B cell (primary cell): ENCODE data around the gene RCVRN. TPM values are rescaled to one million over a fixed set of nuclear protein-coding genes. Genes with fewer than 3 reads are reported as not detected.
"Not testable (repeated sequence)": the region's sequence is repeated elsewhere in the genome, so short reads cannot be mapped to it uniquely, and the experiment has no call there.

Experiments
- ATAC-seq: fragments of 200-7000 bp; cut with Tn5 transposase; one replicate; pipeline ENCODE4 v1.10.0; 2021; ENCODE audit warnings: low read depth, mild to moderate bottlenecking, moderate number of reproducible peaks, moderate library complexity
- CTCF ChIA-PET: fragments of 350-600 bp; sonication (Branson Sonifier 250); formaldehyde crosslinking; loops from one replicate; lab custom pipeline; 2021; ENCODE audit warnings: antibody characterized with exemption, inconsistent platforms; lab: Charles Lee
- POLR2A ChIA-PET: fragments of 350-600 bp; sonication (Branson Sonifier 250); formaldehyde crosslinking; loops from one replicate; lab custom pipeline; 2021; ENCODE audit warnings: antibody characterized with exemption; lab: Charles Lee
- DNase-seq: peaks from one replicate; pipeline ENCODE4 v3.0.0; 2013
- H2AFZ ChIP-seq: 2 replicates; pipeline ENCODE4 v1.6.1; 2012; ENCODE audit warnings: mild to moderate bottlenecking, low read depth, low read length; ENCODE audit not compliant: insufficient read depth, poor library complexity, severe bottlenecking
- H3K27ac ChIP-seq, 2 donors: 1 replicate in 1 of 2; 2 replicates in 1 of 2; pipeline ENCODE4 v1.5.1; 2012 to 2013; ENCODE audit warnings: low read length in 2 of 2, mild to moderate bottlenecking in 2 of 2, moderate library complexity in 1 of 2
- H3K27me3 ChIP-seq, 4 experiments: fragments of 200-600 bp in 1 of 4; sonication (generic) in 1 of 4; replicated peaks in 1 of 4; 1 replicate in 2 of 4; 2 replicates in 2 of 4; pipeline versions ENCODE4 v1.6.1 to v1.7.0; 2013 to 2016; ENCODE audit warnings: low read length in 3 of 4, mild to moderate bottlenecking in 2 of 4, mixed read lengths in 1 of 4, moderate library complexity in 1 of 4; ENCODE audit not compliant: insufficient read depth in 4 of 4, control insufficient read depth in 3 of 4; ENCODE audit errors: control extremely low read depth in 1 of 4
- H3K36me3 ChIP-seq, 2 experiments: replicated peaks in 1 of 2; 1 replicate in 1 of 2; 2 replicates in 1 of 2; pipeline versions ENCODE4 v1.6.1 to v1.7.1; 2013; ENCODE audit warnings: low read length in 1 of 2; ENCODE audit not compliant: insufficient read depth in 2 of 2, control insufficient read depth in 1 of 2; ENCODE audit errors: control extremely low read depth in 1 of 2, extremely low read depth in 1 of 2
- H3K4me1 ChIP-seq, 2 donors: fragments of 200-600 bp in 1 of 2; sonication (generic) in 1 of 2; 1 replicate in 1 of 2; 2 replicates in 1 of 2; pipeline versions ENCODE4 v1.5.1 to v1.6.1; 2013 to 2017; ENCODE audit warnings: low read length in 2 of 2; ENCODE audit not compliant: control insufficient read depth in 2 of 2, insufficient read depth in 2 of 2
- H3K4me2 ChIP-seq: replicated peaks from 2 replicates; pipeline ENCODE3; 2012; ENCODE audit warnings: mild to moderate bottlenecking, low read depth, low read length; ENCODE audit not compliant: poor library complexity, severe bottlenecking
- H3K4me3 ChIP-seq, 5 experiments: fragments of 200-600 bp in 1 of 5; sonication (generic) in 1 of 5; 1 replicate in 3 of 5; 2 replicates in 2 of 5; pipeline versions ENCODE4 v1.5.1 to v1.7.0; 2011 to 2016; ENCODE audit warnings: low read length in 4 of 5, mild to moderate bottlenecking in 4 of 5, low read depth in 2 of 5, control low read depth in 1 of 5, moderate library complexity in 1 of 5; ENCODE audit not compliant: insufficient read depth in 1 of 5; ENCODE audit errors: control extremely low read depth in 1 of 5, extremely low read depth in 1 of 5
- H3K79me2 ChIP-seq: fragments of 200-600 bp; sonication (generic); one replicate; pipeline ENCODE4 v1.6.0; 2016; ENCODE audit warnings: low read length; ENCODE audit not compliant: control insufficient read depth, insufficient read depth
- H3K9ac ChIP-seq: fragments of 200-600 bp; sonication (generic); 2 replicates; pipeline ENCODE4 v1.6.1; 2017; ENCODE audit warnings: mild to moderate bottlenecking, low read length, moderate library complexity
- H3K9me3 ChIP-seq, 3 donors: one replicate each; pipeline versions ENCODE4 v1.6.1 to v1.7.1; 2013; ENCODE audit warnings: low read length in 2 of 3; ENCODE audit not compliant: control insufficient read depth in 2 of 3, insufficient read depth in 1 of 3; ENCODE audit errors: control extremely low read depth in 1 of 3
- H4K20me1 ChIP-seq: 2 replicates; pipeline ENCODE4 v1.6.0; 2012; ENCODE audit warnings: mild to moderate bottlenecking, low read length; ENCODE audit not compliant: insufficient read depth, control insufficient read depth, poor library complexity, severe bottlenecking
- H3K27ac Mint-ChIP-seq: one replicate; pipeline ENCODE4 v1.8.0; 2021; ENCODE audit warnings: mixed read lengths
- H3K27me3 Mint-ChIP-seq: one replicate; pipeline ENCODE4 v1.8.0; 2021; ENCODE audit warnings: mixed read lengths
- H3K4me1 Mint-ChIP-seq: one replicate; pipeline ENCODE4 v1.8.0; 2021; ENCODE audit warnings: mixed read lengths
- H3K4me3 Mint-ChIP-seq: one replicate; pipeline ENCODE4 v1.8.0; 2021; ENCODE audit warnings: mixed read lengths
- H3K9me3 Mint-ChIP-seq: one replicate; pipeline ENCODE4 v1.8.0; 2022; ENCODE audit warnings: mixed read lengths; ENCODE audit not compliant: insufficient read depth
- EZH2 ChIP-seq: IDR thresholded peaks from 2 replicates; pipeline ENCODE4 v1.6.1; 2012; ENCODE audit warnings: borderline replicate concordance, low read depth, mild to moderate bottlenecking, moderate library complexity, low read length; ENCODE audit not compliant: insufficient read depth, poor library complexity, severe bottlenecking
- WGBS: methylation state at CpG from one replicate; pipeline ENCODE4 v1.1.5; 2013; ENCODE audit warnings: missing lambda C conversion rate; ENCODE audit not compliant: insufficient coverage; 5-methylcytosine and 5-hydroxymethylcytosine counted together
- intact Hi-C: fragments of 100-400 bp; cut with micrococcal nuclease; formaldehyde crosslinking; loops from one replicate; pipeline ENCODE4 v1.10.0; 2022
- polyA plus RNA-seq: library from polyadenylated mRNA; depleted of rRNA; stranded (reverse); fragments of >200 nt; gene quantifications from 2 replicates; pipeline ENCODE4 v1.2.3, GENCODE V29; 2012
- total RNA-seq, 2 donors: library from RNA; stranded (reverse); fragments of 120-200 nt in 1 of 2; gene quantifications; 1 replicate in 1 of 2; 2 replicates in 1 of 2; pipeline versions ENCODE4 v1.2.3 to v1.2.4, GENCODE V29; 2013 to 2022
- TF ChIP-seq, protein P1 (sequence below): fragments of 200-600 bp; IDR thresholded peaks from one replicate; pipeline ENCODE4 v1.8.0; 2022; ENCODE audit warnings: antibody characterized with exemption, mild to moderate bottlenecking

RCVRN gene
- total and polyA plus RNA-seq, 2 donors (not counting 1 experiment from before 2014, with no cell fraction given), result 0.16 TPM; not detected in 1

DNA sequence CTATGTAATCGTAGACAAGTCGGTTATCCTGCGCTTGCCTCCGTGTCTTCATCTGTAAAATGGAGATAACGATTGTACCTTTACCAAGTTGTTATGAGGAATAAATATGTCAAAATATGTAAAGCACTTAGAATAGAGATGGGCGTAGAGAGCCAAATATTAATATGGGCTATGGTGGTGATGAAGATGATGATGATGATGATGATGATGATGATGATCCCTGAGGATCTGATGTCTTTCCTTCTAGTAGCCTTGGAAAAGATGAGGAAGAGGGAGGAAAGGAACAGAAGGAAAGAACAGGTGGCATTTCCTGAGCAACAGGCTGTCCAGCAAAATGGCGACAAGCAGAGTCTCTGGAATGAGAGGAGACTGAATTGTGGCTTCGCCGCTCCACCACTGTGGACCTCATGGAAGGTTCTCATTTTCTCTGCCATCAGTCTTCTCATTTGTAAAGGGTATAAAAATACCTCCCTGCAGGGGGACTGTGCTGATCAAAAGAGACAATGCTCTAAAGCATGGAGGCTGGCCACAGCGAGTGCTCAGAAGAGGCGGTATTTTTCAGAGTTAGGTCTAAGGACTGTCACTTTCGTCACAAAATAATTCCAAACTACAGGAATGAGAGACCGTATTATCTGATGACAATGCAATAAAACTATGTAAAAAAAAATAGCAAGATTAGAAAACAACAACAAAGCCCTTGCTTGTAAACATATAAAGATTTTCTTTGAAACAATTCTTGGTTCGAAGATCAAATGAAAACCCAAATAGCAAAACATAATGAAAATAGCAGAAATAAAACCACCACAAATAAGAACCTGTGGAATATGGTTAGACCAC, 17.2 kb upstream of the RCVRN start:
- H3K27me3 ChIP-seq, result no peaks in the 10 kb centered on the region
- H3K36me3 ChIP-seq, result peaks cover 0 to 2% of the 10 kb centered on the region in 2 experiments
- Mint-ChIP-seq H3K4me3 (no peak overlapping the region), H3K27me3 (no peaks in the 10 kb centered on the region), H3K9me3 (no peaks in the 10 kb centered on the region), H3K4me1 (peaks cover 3% of the 10 kb centered on the region), H3K27ac (no peak overlapping the region)
- POLR2A ChIA-PET, result no interaction called here
- intact Hi-C loops, result no loop called here
- no peaks in the 10 kb centered on the region for H4K20me1 ChIP-seq
- TF ChIP-seq EZH2, result no peak
- TF ChIP-seq, protein P1, sequence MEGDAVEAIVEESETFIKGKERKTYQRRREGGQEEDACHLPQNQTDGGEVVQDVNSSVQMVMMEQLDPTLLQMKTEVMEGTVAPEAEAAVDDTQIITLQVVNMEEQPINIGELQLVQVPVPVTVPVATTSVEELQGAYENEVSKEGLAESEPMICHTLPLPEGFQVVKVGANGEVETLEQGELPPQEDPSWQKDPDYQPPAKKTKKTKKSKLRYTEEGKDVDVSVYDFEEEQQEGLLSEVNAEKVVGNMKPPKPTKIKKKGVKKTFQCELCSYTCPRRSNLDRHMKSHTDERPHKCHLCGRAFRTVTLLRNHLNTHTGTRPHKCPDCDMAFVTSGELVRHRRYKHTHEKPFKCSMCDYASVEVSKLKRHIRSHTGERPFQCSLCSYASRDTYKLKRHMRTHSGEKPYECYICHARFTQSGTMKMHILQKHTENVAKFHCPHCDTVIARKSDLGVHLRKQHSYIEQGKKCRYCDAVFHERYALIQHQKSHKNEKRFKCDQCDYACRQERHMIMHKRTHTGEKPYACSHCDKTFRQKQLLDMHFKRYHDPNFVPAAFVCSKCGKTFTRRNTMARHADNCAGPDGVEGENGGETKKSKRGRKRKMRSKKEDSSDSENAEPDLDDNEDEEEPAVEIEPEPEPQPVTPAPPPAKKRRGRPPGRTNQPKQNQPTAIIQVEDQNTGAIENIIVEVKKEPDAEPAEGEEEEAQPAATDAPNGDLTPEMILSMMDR, result no peak
- H3K9me3 ChIP-seq, result no peaks in the 10 kb centered on the region
- no peak overlapping the region for H3K27ac ChIP-seq
- CTCF ChIA-PET, result interaction anchor here (1.1 to 7.0 kb wide), 3 partner anchors 689 to 696 kb away, joined by 3 to 137 read pairs (median 18); no protein-coding TSS in a partner anchor
- no peak overlapping the region for H2AFZ ChIP-seq
- H3K4me3 ChIP-seq, result no peak overlapping the region
- WGBS, result 98% methylated on average over 3 of the region's 14 CpGs
- ATAC-seq, result no peak
- no peaks in the 10 kb centered on the region for H3K4me1 ChIP-seq
- H3K4me2 ChIP-seq, result no peak overlapping the region
- no peak overlapping the region for H3K9ac ChIP-seq
- no peaks in the 10 kb centered on the region for H3K79me2 ChIP-seq
- no peak for DNase-seq

DNA sequence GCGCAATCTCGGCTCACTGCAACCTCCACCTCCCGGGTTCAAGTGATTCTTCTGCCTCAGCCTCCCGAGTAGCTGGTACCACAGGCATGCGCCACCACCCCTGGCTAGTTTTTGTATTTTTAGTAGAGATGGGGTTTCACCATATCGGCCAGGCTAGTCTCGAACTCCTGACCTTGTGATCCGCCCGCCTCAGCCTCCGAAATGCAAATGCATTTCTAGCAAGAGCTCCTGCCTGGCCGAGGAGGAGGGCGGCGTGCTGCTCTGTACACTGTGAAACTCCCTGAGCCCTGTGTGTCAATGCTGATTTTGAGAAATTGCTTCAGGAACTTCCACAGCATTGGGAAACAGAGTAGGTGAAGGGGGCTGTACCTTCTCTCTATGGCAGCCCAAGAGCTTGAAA, 16.1 kb upstream of the RCVRN start:
- H3K4me3 ChIP-seq, H3K36me3 ChIP-seq, H3K9me3 ChIP-seq, H3K4me1 Mint-ChIP-seq, H3K27ac Mint-ChIP-seq, H2AFZ ChIP-seq, H3K9ac ChIP-seq, H3K4me3 Mint-ChIP-seq, intact Hi-C loops, ATAC-seq, H3K79me2 ChIP-seq, H3K27me3 Mint-ChIP-seq, H3K27ac ChIP-seq, H3K9me3 Mint-ChIP-seq, POLR2A ChIA-PET, H3K4me2 ChIP-seq, H3K4me1 ChIP-seq, DNase-seq, H3K27me3 ChIP-seq, H4K20me1 ChIP-seq: not testable (repeated sequence)
- WGBS, result 86% methylated on average over 8 of the region's 13 CpGs
- CTCF ChIA-PET, result interaction anchor here (0.7 to 3.8 kb wide), 3 partner anchors 11 to 697 kb away, joined by 3 to 18 read pairs (median 3); no protein-coding TSS in a partner anchor
